Neural progenitor cell (in vitro differentiated cells): ENCODE results near the gene BUD31.

ENCODE experiments used
- EZH2 ChIP-seq: fragments of 200-600 bp; sonication (generic); IDR thresholded peaks from 2 replicates; pipeline ENCODE4 v1.6.1; 2017; ENCODE audit warnings: antibody characterized with exemption, mild to moderate bottlenecking, moderate library complexity
- EZH2phosphoT487 ChIP-seq: fragments of 200-600 bp; sonication (generic); IDR thresholded peaks from 2 replicates; pipeline ENCODE4 v1.6.1; 2017; ENCODE audit warnings: antibody characterized with exemption
- TF ChIP-seq, protein P1 (sequence below): fragments of 200-600 bp; sonication (generic); IDR thresholded peaks from 2 replicates; pipeline ENCODE4 v1.5.1; 2017; ENCODE audit warnings: antibody characterized with exemption, mild to moderate bottlenecking

DNA sequence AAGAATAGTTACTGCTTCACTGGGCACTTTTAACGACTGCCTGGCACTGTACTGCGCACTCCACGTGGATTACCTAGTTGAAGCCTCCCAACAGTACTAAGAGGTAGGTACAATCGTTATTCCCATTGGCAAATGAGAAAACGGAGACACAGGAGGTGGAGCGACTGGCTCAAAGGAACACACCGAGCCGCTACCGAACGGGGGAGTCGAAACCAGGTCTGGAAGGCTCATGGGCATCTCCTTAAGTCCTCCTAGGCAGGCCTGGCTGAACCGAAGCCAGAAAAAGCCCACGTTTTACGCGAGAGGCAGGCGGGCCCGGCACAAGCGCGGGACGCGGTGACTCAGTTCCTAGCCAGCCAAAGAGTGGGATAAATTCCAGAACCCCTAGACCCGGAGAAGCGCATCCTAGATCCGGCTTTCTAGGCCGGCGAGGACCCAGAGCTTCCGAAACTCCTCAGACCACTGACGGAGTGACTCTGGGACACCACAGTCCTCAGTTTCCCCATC lies 844 bp upstream of the BUD31 start:
- TF ChIP-seq, protein P1, sequence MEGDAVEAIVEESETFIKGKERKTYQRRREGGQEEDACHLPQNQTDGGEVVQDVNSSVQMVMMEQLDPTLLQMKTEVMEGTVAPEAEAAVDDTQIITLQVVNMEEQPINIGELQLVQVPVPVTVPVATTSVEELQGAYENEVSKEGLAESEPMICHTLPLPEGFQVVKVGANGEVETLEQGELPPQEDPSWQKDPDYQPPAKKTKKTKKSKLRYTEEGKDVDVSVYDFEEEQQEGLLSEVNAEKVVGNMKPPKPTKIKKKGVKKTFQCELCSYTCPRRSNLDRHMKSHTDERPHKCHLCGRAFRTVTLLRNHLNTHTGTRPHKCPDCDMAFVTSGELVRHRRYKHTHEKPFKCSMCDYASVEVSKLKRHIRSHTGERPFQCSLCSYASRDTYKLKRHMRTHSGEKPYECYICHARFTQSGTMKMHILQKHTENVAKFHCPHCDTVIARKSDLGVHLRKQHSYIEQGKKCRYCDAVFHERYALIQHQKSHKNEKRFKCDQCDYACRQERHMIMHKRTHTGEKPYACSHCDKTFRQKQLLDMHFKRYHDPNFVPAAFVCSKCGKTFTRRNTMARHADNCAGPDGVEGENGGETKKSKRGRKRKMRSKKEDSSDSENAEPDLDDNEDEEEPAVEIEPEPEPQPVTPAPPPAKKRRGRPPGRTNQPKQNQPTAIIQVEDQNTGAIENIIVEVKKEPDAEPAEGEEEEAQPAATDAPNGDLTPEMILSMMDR, result no peak
- TF ChIP-seq EZH2 (no peak), EZH2phosphoT487 (no peak)
